ENCODE results near the gene RNF167. TPM values are rescaled to one million over a fixed set of nuclear protein-coding genes. Genes with fewer than 3 reads are reported as not detected.

Gene RNF167
- total and polyA plus RNA-seq, 2 of the 13 experiments (the other 11 are each of a cell fraction or from before 2014, with no cell fraction given) = 44.1 to 45.4 TPM

- no peak for TF ChIP-seq MAZ (IDR thresholded peaks at IDR 0.05; ENCODE audit: borderline replicate concordance, low read depth, low read length)
- TF ChIP-seq MAZ (CRISPR knock-in tag; IDR thresholded peaks at IDR 0.05; ENCODE audit: low read depth) = no peak
- TF ChIP-seq E2F2 (CRISPR knock-in tag; IDR thresholded peaks at IDR 0.05; ENCODE audit: borderline replicate concordance) = 0 out of 2 replicates have a peak, but pooled peaks have one; percentile 16
- TF ChIP-seq ZFP90 (CRISPR knock-in tag; IDR thresholded peaks at IDR 0.05; ENCODE audit: borderline replicate concordance) = peak; percentile 88
- no peak for TF ChIP-seq ZNF30 (CRISPR knock-in tag; IDR thresholded peaks at IDR 0.05)
- no peak for TF ChIP-seq ZNF512B (CRISPR knock-in tag; IDR thresholded peaks at IDR 0.05; ENCODE audit: borderline replicate concordance)
- TF ChIP-seq CCAR2 (optimal IDR thresholded peaks at IDR 0.05; ENCODE audit: low read depth, low read length) = no peak
- no peak for TF ChIP-seq IKZF4 (CRISPR knock-in tag; IDR thresholded peaks at IDR 0.05; ENCODE audit: borderline replicate concordance, low read depth, not compliant biosample characterization)
- no peak for TF ChIP-seq NRL (CRISPR knock-in tag; IDR thresholded peaks at IDR 0.05; ENCODE audit: borderline replicate concordance)
- TF ChIP-seq ZNF580 (CRISPR knock-in tag; IDR thresholded peaks at IDR 0.05; ENCODE audit: borderline replicate concordance, low read depth) = no peak
- no peak for TF ChIP-seq ZNF335 (CRISPR knock-in tag; IDR thresholded peaks at IDR 0.05)
- no peak for TF ChIP-seq ZNF350 (CRISPR knock-in tag; IDR thresholded peaks at IDR 0.05; ENCODE audit: borderline replicate concordance, low read depth)
- no peak; the same call in 1 of the 2 replicates for TF ChIP-seq MXD4 (CRISPR knock-in tag; IDR thresholded peaks at IDR 0.05)
- TF ChIP-seq ZNF780A (CRISPR knock-in tag; IDR thresholded peaks at IDR 0.05) = 0 out of 2 replicates have a peak, but pooled peaks have one; percentile 4
- TF ChIP-seq TSC22D2 (CRISPR knock-in tag; IDR thresholded peaks at IDR 0.05; ENCODE audit: borderline replicate concordance) = no peak
- no peak for TF ChIP-seq ISX (CRISPR knock-in tag; conservative IDR thresholded peaks at IDR 0.05)
- TF ChIP-seq ZNF670 (CRISPR knock-in tag; IDR thresholded peaks at IDR 0.05; ENCODE audit: borderline replicate concordance) = no peak
- TF ChIP-seq ZNF292 (CRISPR knock-in tag; IDR thresholded peaks at IDR 0.05; ENCODE audit: borderline replicate concordance, low read depth) = no peak
- no peak for TF ChIP-seq RARG (CRISPR knock-in tag; IDR thresholded peaks at IDR 0.05; ENCODE audit: low read depth)
- TF ChIP-seq HMGA1 (CRISPR knock-in tag; conservative IDR thresholded peaks at IDR 0.05) = no peak
- no peak for TF ChIP-seq GMEB1 (CRISPR knock-in tag; IDR thresholded peaks at IDR 0.05; ENCODE audit: borderline replicate concordance)
- no peak for TF ChIP-seq ZUFSP (CRISPR knock-in tag; IDR thresholded peaks at IDR 0.05; ENCODE audit: borderline replicate concordance)
These were observed 28.5 kb downstream of the RNF167 start (continued) for GRCh38 chr17:4968486-4969046.

All from HepG2 (cell line).